GM12878 (cell line): ENCODE data around the gene CENPO. TPM values are rescaled to one million over a fixed set of nuclear protein-coding genes. Genes with fewer than 3 reads are reported as not detected.

Experiments used
- ATAC-seq: fragments of 200-7000 bp; cut with Tn5 transposase; 3 replicates; pipeline ENCODE4 v1.9.1; 2020; ENCODE audit warnings: mild to moderate bottlenecking, moderate library complexity
- BruUV-seq: library from RNA; stranded (reverse); fragments of 400-500 nt; replicated peaks from 2 replicates; lab custom pipeline; 2021; lab: Mats Ljungman, UMichigan
- CTCF ChIA-PET: fragments of 300-600 bp; sonication (Branson Sonifier 250); formaldehyde crosslinking; extraction: SDS; loops from one replicate; lab custom pipeline; 2021; ENCODE audit warnings: inconsistent platforms; lab: Yijun Ruan, JAX
- POLR2A ChIA-PET: fragments of 350-600 bp; formaldehyde crosslinking; extraction: SDS; loops from one replicate; lab custom pipeline; 2021; ENCODE audit warnings: inconsistent platforms; lab: Charles Lee
- RAD21 ChIA-PET: fragments of 300-600 bp; sonication (Branson Sonifier 250); formaldehyde crosslinking; loops from one replicate; lab custom pipeline; 2023; ENCODE audit warnings: antibody characterized with exemption; ENCODE audit not compliant: unreplicated experiment; lab: Charles Lee
- SMC1A ChIA-PET: fragments of 300-600 bp; sonication (Branson Sonifier 250); formaldehyde crosslinking; loops from one replicate; lab custom pipeline; 2023; ENCODE audit not compliant: unreplicated experiment, uncharacterized antibody; lab: Charles Lee
- DNase-seq: peaks from one replicate; pipeline ENCODE4 v3.0.0-alpha.2; 2011; ENCODE audit warnings: low read depth, low spot score
- FAIRE-seq: peaks from 3 replicates; lab custom pipeline; 2011; peaks lifted over from hg19 to GRCh38; lab: Jason Lieb, UNC
- H2AFZ ChIP-seq: 2 replicates; pipeline ENCODE4 v1.6.0; 2011; ENCODE audit warnings: low read depth, low read length, control low read depth; ENCODE audit not compliant: control insufficient read depth
- H3K27ac ChIP-seq: 2 replicates; pipeline ENCODE4 v1.5.1; 2011; ENCODE audit warnings: control low read depth; ENCODE audit not compliant: control insufficient read depth, insufficient read depth
- H3K27me3 ChIP-seq, 2 experiments: replicated peaks in 1 of 2; 2 replicates each; pipeline versions ENCODE4 v1.6.0 to v1.6.1; 2011; ENCODE audit warnings: low read length in 1 of 2; ENCODE audit not compliant: control insufficient read depth in 2 of 2, insufficient read depth in 2 of 2
- H3K36me3 ChIP-seq, 2 experiments: 2 replicates each; pipeline ENCODE4 v1.5.1; 2011; ENCODE audit warnings: low read length in 1 of 2; ENCODE audit not compliant: control insufficient read depth in 2 of 2, insufficient read depth in 2 of 2
- H3K4me1 ChIP-seq: 2 replicates; pipeline ENCODE4 v1.6.1; 2011; ENCODE audit warnings: mild to moderate bottlenecking, low read length, moderate library complexity, mixed read lengths; ENCODE audit not compliant: control insufficient read depth, insufficient read depth
- H3K4me2 ChIP-seq: 2 replicates; pipeline ENCODE4 v1.6.0; 2011; ENCODE audit warnings: control low read depth; ENCODE audit not compliant: control insufficient read depth, insufficient read depth
- H3K4me3 ChIP-seq: fragments of 200-600 bp; sonication (generic); 2 replicates; pipeline ENCODE4 v1.5.1; 2016
- H3K79me2 ChIP-seq: 2 replicates; pipeline ENCODE4 v1.6.0; 2011; ENCODE audit warnings: low read length; ENCODE audit not compliant: control insufficient read depth, insufficient read depth
- H3K9ac ChIP-seq: 2 replicates; pipeline ENCODE4 v1.8.0; 2011; ENCODE audit warnings: low read length, control low read depth, mixed read lengths; ENCODE audit not compliant: control insufficient read depth, insufficient read depth
- H3K9me3 ChIP-seq: replicated peaks from 3 replicates; pipeline ENCODE4 v1.5.1; 2011; ENCODE audit warnings: mild to moderate bottlenecking, low read length; ENCODE audit not compliant: control insufficient read depth, insufficient read depth
- H4K20me1 ChIP-seq: 2 replicates; pipeline ENCODE4 v1.6.0; 2011; ENCODE audit not compliant: control insufficient read depth, insufficient read depth
- CBFB ChIP-seq: IDR thresholded peaks from 2 replicates; pipeline ENCODE4 v1.6.1; 2016; ENCODE audit warnings: antibody characterized with exemption, low read depth
- ETV6 ChIP-seq, 2 experiments: fragments of 450-650 bp in 1 of 2; IDR thresholded peaks in 1 of 2; conservative IDR thresholded peaks in 1 of 2; 2 replicates each; pipeline ENCODE4 v1.6.1; 2014; ENCODE audit warnings: antibody characterized with exemption in 1 of 2, borderline replicate concordance in 1 of 2, low read depth in 1 of 2, mild to moderate bottlenecking in 1 of 2, moderate library complexity in 1 of 2
- LARP7 ChIP-seq: fragments of 450-650 bp; IDR thresholded peaks from 2 replicates; pipeline ENCODE4 v1.6.1; 2017; ENCODE audit warnings: mild to moderate bottlenecking
- MLLT1 ChIP-seq: fragments of 450-650 bp; IDR thresholded peaks from 2 replicates; pipeline ENCODE4 v1.6.1; 2016; ENCODE audit warnings: mild to moderate bottlenecking
- NBN ChIP-seq: fragments of 450-650 bp; IDR thresholded peaks from 2 replicates; pipeline ENCODE4 v1.6.1; 2016
- SMAD5 ChIP-seq: IDR thresholded peaks from 2 replicates; pipeline ENCODE4 v1.6.1; 2016; ENCODE audit warnings: antibody characterized with exemption, low read depth
- SP1 ChIP-seq: IDR thresholded peaks from one replicate; pipeline ENCODE4 v1.6.1; 2011; ENCODE audit warnings: low read depth, low read length
- SREBF1 ChIP-seq: IDR thresholded peaks from 2 replicates; pipeline ENCODE4 v1.6.1; 2012; ENCODE audit warnings: mild to moderate bottlenecking, low read length
- TCF7 ChIP-seq: IDR thresholded peaks from 2 replicates; pipeline ENCODE4 v1.6.1; 2014; ENCODE audit warnings: antibody characterized with exemption, borderline replicate concordance
- ZNF24 ChIP-seq: fragments of 450-650 bp; IDR thresholded peaks from 2 replicates; pipeline ENCODE4 v1.6.1; 2017; ENCODE audit warnings: antibody characterized with exemption, mild to moderate bottlenecking
- ZZZ3 ChIP-seq: IDR thresholded peaks from 2 replicates; pipeline ENCODE4 v1.6.1; 2011; ENCODE audit warnings: low read depth; ENCODE audit not compliant: control insufficient read depth, insufficient read length
- WGBS: methylation state at CpG from one replicate; pipeline ENCODE4 v1.1.6; 2016; ENCODE audit warnings: low lambda C conversion rate; ENCODE audit not compliant: insufficient replicate concordance, insufficient coverage; ENCODE audit errors: missing lambda C conversion rate; 5-methylcytosine and 5-hydroxymethylcytosine counted together
- in situ Hi-C: fragments of 300-500 bp; cut with MboI; formaldehyde crosslinking; loops from 9 replicates; pipeline ENCODE4 v1.14.3; 2018; ENCODE audit warnings: mixed read lengths
- intact Hi-C: fragments of 100-400 bp; cut with micrococcal nuclease; formaldehyde crosslinking; loops from one replicate; pipeline ENCODE4 v1.14.2; 2022; ENCODE audit not compliant: unreplicated experiment
- polyA plus RNA-seq, 11 experiments: library from polyadenylated mRNA; depleted of rRNA in 4 of 11; unstranded in 6 of 11; stranded (reverse) in 5 of 11; fragments of >200 nt; fragmentation: Nextera tagmentation in 4 of 11; fragmentation: Illumina TruSeq in 1 of 11; extraction: Ambion mirVana in 4 of 11; extraction: Trizol in 1 of 11; gene quantifications; 1 replicate in 1 of 11; 2 replicates in 10 of 11; pipeline versions ENCODE4 v1.2.1 to v1.2.3, GENCODE V29; 2011 to 2016; ENCODE audit warnings: inconsistent platforms in 2 of 11, missing spikeins in 2 of 11, low read depth in 1 of 11
- total RNA-seq, 4 experiments: library from RNA; depleted of rRNA in 3 of 4; stranded (reverse); fragments of >200 nt in 3 of 4; fragmentation: Illumina TruSeq in 1 of 4; extraction: Trizol in 1 of 4; gene quantifications; 2 replicates each; pipeline versions ENCODE4 v1.2.1 to v1.2.3, GENCODE V29; 2013 to 2021
- TF ChIP-seq, protein P1 (sequence below), 3 experiments: IDR thresholded peaks in 2 of 3; conservative IDR thresholded peaks in 1 of 3; 2 replicates each; pipeline ENCODE4 v1.5.1; 2011; ENCODE audit warnings: low read depth in 3 of 3, low read length in 3 of 3, mild to moderate bottlenecking in 3 of 3, control low read depth in 2 of 3, moderate library complexity in 2 of 3, inconsistent platforms in 1 of 3, mixed read lengths in 1 of 3; ENCODE audit not compliant: control insufficient read depth in 2 of 3, insufficient read depth in 1 of 3; ENCODE audit errors: extremely low read depth in 1 of 3
- TF ChIP-seq, protein P2 (sequence below): IDR thresholded peaks from 2 replicates; pipeline ENCODE4 v1.6.1; 2011; ENCODE audit warnings: low read depth, low read length, improper control_type of control experiment, borderline replicate concordance
- TF ChIP-seq, protein P3 (sequence below): IDR thresholded peaks from 2 replicates; pipeline ENCODE4 v1.6.1; 2012; ENCODE audit warnings: low read length, inconsistent platforms
- TF ChIP-seq, protein P4 (sequence below): fragments of 450-650 bp; IDR thresholded peaks from 2 replicates; pipeline ENCODE4 v1.6.1; 2017; ENCODE audit warnings: low read depth, mild to moderate bottlenecking, moderate library complexity

The CENPO gene
- total and polyA plus RNA-seq, 10 of the 15 experiments (the other 5 are each of a cell fraction or from before 2014, with no cell fraction given) = 18.7 to 37.0 (median 31.4) TPM

DNA sequence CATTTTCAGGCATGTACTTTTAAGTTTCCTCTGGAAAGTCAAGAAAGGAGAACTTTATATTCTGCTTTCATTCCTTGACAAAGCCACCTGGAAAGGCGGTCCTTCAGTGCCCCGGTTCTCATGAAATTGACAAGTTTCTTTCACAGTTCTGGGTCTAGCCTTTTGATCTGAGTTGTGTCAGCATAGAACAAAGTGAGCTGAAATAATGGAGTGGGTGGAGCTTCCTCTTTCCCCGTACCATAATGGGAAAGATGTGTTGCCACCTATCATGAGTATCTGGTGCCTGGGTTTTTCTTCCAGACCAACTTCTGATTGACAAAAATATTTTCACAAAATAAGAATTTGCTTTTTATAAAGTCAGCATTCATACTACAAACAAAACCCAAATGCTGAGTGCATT lies 49.3 kb upstream of the CENPO start:
- Histone ChIP-seq H2AFZ (no peak overlapping the region), H3K9ac (no peak overlapping the region), H3K4me3 (no peak overlapping the region), H3K27ac (no peak overlapping the region), H4K20me1 (no peaks in the 10 kb centered on the region), H3K36me3 (peaks cover 1 to 3% of the 10 kb centered on the region in 2 experiments; a peak in 2 of 4 replicates), H3K79me2 (no peaks in the 10 kb centered on the region), H3K9me3 (no peaks in the 10 kb centered on the region), H3K4me1 (no peaks in the 10 kb centered on the region), H3K27me3 (no peaks in the 10 kb centered on the region), H3K4me2 (no peak overlapping the region)
- in situ Hi-C loops (no loop called here), intact Hi-C loops (no loop called here)
- no TSS peak for BruUV-seq
- FAIRE-seq (no peak), ATAC-seq (no peak), DNase-seq (no peak)
- ChIA-PET POLR2A (no interaction called here), SMC1A (interaction anchor here (0.7 to 1.5 kb wide), 4 partner anchors 18 to 971 kb away, joined by 3 to 4 read pairs (median 4); no protein-coding TSS in a partner anchor), RAD21 (interaction anchor here (1.2 kb wide), 1 partner anchor 24 kb away, joined by 3 read pairs; no protein-coding TSS in a partner anchor), CTCF (interaction anchor here (1.0 to 1.5 kb wide), 2 partner anchors 36 to 321 kb away, joined by 3 to 6 read pairs; no protein-coding TSS in a partner anchor)
- 90% methylated on average over 3 of the region's 3 CpGs for WGBS
- no peak for TF ChIP-seq SREBF1
- no peak for TF ChIP-seq TCF7
- no peak for TF ChIP-seq SP1
- no peak for TF ChIP-seq SMAD5
- TF ChIP-seq, protein P1, sequence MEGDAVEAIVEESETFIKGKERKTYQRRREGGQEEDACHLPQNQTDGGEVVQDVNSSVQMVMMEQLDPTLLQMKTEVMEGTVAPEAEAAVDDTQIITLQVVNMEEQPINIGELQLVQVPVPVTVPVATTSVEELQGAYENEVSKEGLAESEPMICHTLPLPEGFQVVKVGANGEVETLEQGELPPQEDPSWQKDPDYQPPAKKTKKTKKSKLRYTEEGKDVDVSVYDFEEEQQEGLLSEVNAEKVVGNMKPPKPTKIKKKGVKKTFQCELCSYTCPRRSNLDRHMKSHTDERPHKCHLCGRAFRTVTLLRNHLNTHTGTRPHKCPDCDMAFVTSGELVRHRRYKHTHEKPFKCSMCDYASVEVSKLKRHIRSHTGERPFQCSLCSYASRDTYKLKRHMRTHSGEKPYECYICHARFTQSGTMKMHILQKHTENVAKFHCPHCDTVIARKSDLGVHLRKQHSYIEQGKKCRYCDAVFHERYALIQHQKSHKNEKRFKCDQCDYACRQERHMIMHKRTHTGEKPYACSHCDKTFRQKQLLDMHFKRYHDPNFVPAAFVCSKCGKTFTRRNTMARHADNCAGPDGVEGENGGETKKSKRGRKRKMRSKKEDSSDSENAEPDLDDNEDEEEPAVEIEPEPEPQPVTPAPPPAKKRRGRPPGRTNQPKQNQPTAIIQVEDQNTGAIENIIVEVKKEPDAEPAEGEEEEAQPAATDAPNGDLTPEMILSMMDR (IDR thresholded peaks at IDR 0.05 in 2 of 3, conservative IDR thresholded peaks at IDR 0.05 in 1 of 3; ENCODE audit: control insufficient read depth in 2 of 3, extremely low read depth in 1 of 3, insufficient read depth in 1 of 3, low read depth in 3 of 3, low read length in 3 of 3) = no peak
- TF ChIP-seq ZZZ3 = no peak
- TF ChIP-seq, protein P2, sequence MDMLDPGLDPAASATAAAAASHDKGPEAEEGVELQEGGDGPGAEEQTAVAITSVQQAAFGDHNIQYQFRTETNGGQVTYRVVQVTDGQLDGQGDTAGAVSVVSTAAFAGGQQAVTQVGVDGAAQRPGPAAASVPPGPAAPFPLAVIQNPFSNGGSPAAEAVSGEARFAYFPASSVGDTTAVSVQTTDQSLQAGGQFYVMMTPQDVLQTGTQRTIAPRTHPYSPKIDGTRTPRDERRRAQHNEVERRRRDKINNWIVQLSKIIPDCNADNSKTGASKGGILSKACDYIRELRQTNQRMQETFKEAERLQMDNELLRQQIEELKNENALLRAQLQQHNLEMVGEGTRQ = no peak
- no peak for TF ChIP-seq CBFB
- TF ChIP-seq, protein P3, sequence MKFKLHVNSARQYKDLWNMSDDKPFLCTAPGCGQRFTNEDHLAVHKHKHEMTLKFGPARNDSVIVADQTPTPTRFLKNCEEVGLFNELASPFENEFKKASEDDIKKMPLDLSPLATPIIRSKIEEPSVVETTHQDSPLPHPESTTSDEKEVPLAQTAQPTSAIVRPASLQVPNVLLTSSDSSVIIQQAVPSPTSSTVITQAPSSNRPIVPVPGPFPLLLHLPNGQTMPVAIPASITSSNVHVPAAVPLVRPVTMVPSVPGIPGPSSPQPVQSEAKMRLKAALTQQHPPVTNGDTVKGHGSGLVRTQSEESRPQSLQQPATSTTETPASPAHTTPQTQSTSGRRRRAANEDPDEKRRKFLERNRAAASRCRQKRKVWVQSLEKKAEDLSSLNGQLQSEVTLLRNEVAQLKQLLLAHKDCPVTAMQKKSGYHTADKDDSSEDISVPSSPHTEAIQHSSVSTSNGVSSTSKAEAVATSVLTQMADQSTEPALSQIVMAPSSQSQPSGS = no peak
- TF ChIP-seq LARP7 = no peak
- no peak for TF ChIP-seq ZNF24
- no peak for TF ChIP-seq NBN
- TF ChIP-seq ETV6 (conservative IDR thresholded peaks at IDR 0.05 in 1 of 2, IDR thresholded peaks at IDR 0.05 in 1 of 2; ENCODE audit: borderline replicate concordance in 1 of 2, low read depth in 1 of 2) = no peak
- no peak for TF ChIP-seq MLLT1
- TF ChIP-seq, protein P4, sequence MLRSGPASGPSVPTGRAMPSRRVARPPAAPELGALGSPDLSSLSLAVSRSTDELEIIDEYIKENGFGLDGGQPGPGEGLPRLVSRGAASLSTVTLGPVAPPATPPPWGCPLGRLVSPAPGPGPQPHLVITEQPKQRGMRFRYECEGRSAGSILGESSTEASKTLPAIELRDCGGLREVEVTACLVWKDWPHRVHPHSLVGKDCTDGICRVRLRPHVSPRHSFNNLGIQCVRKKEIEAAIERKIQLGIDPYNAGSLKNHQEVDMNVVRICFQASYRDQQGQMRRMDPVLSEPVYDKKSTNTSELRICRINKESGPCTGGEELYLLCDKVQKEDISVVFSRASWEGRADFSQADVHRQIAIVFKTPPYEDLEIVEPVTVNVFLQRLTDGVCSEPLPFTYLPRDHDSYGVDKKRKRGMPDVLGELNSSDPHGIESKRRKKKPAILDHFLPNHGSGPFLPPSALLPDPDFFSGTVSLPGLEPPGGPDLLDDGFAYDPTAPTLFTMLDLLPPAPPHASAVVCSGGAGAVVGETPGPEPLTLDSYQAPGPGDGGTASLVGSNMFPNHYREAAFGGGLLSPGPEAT = no peak
